ENCODE data around the gene KRTAP1-3. TPM values are rescaled to one million over a fixed set of nuclear protein-coding genes. Genes with fewer than 3 reads are reported as not detected.
"Not testable (repeated sequence)": the region's sequence is repeated elsewhere in the genome, so short reads cannot be mapped to it uniquely, and the experiment has no call there.

Gene KRTAP1-3
- polyA plus RNA-seq, 2 of the 4 experiments (the other 2 are of a cell fraction), result not detected

GRCh38 chr17:41049110-41049509 is 14.4 kb upstream of the KRTAP1-3 start (continued):
- TF ChIP-seq, protein P1, sequence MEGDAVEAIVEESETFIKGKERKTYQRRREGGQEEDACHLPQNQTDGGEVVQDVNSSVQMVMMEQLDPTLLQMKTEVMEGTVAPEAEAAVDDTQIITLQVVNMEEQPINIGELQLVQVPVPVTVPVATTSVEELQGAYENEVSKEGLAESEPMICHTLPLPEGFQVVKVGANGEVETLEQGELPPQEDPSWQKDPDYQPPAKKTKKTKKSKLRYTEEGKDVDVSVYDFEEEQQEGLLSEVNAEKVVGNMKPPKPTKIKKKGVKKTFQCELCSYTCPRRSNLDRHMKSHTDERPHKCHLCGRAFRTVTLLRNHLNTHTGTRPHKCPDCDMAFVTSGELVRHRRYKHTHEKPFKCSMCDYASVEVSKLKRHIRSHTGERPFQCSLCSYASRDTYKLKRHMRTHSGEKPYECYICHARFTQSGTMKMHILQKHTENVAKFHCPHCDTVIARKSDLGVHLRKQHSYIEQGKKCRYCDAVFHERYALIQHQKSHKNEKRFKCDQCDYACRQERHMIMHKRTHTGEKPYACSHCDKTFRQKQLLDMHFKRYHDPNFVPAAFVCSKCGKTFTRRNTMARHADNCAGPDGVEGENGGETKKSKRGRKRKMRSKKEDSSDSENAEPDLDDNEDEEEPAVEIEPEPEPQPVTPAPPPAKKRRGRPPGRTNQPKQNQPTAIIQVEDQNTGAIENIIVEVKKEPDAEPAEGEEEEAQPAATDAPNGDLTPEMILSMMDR (IDR thresholded peaks at IDR 0.05), result no peak

GRCh38 chr17:41048441-41048840 is 13.8 kb upstream of the KRTAP1-3 start:
- no peak for TF ChIP-seq ESRRA (IDR thresholded peaks at IDR 0.05; ENCODE audit: borderline replicate concordance, low read length)
- no peak for TF ChIP-seq ZC3H11A (IDR thresholded peaks at IDR 0.05)
- no peak for TF ChIP-seq MYC (IDR thresholded peaks at IDR 0.05; ENCODE audit: borderline replicate concordance, low read length)
- no peak for TF ChIP-seq SREBF2 (IDR thresholded peaks at IDR 0.05)
- TF ChIP-seq, protein P2, sequence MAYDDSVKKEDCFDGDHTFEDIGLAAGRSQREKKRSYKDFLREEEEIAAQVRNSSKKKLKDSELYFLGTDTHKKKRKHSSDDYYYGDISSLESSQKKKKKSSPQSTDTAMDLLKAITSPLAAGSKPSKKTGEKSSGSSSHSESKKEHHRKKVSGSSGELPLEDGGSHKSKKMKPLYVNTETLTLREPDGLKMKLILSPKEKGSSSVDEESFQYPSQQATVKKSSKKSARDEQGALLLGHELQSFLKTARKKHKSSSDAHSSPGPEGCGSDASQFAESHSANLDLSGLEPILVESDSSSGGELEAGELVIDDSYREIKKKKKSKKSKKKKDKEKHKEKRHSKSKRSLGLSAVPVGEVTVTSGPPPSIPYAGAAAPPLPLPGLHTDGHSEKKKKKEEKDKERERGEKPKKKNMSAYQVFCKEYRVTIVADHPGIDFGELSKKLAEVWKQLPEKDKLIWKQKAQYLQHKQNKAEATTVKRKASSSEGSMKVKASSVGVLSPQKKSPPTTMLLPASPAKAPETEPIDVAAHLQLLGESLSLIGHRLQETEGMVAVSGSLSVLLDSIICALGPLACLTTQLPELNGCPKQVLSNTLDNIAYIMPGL (CRISPR knock-in tag; IDR thresholded peaks at IDR 0.05; ENCODE audit: borderline replicate concordance), result no peak
- TF ChIP-seq, protein P3, sequence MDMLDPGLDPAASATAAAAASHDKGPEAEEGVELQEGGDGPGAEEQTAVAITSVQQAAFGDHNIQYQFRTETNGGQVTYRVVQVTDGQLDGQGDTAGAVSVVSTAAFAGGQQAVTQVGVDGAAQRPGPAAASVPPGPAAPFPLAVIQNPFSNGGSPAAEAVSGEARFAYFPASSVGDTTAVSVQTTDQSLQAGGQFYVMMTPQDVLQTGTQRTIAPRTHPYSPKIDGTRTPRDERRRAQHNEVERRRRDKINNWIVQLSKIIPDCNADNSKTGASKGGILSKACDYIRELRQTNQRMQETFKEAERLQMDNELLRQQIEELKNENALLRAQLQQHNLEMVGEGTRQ (IDR thresholded peaks at IDR 0.05), result no peak
- no peak for TF ChIP-seq CBX8 (IDR thresholded peaks at IDR 0.05)
- no peak for TF ChIP-seq TP53 (CRISPR knock-in tag; IDR thresholded peaks at IDR 0.05)
- TF ChIP-seq, protein P4, sequence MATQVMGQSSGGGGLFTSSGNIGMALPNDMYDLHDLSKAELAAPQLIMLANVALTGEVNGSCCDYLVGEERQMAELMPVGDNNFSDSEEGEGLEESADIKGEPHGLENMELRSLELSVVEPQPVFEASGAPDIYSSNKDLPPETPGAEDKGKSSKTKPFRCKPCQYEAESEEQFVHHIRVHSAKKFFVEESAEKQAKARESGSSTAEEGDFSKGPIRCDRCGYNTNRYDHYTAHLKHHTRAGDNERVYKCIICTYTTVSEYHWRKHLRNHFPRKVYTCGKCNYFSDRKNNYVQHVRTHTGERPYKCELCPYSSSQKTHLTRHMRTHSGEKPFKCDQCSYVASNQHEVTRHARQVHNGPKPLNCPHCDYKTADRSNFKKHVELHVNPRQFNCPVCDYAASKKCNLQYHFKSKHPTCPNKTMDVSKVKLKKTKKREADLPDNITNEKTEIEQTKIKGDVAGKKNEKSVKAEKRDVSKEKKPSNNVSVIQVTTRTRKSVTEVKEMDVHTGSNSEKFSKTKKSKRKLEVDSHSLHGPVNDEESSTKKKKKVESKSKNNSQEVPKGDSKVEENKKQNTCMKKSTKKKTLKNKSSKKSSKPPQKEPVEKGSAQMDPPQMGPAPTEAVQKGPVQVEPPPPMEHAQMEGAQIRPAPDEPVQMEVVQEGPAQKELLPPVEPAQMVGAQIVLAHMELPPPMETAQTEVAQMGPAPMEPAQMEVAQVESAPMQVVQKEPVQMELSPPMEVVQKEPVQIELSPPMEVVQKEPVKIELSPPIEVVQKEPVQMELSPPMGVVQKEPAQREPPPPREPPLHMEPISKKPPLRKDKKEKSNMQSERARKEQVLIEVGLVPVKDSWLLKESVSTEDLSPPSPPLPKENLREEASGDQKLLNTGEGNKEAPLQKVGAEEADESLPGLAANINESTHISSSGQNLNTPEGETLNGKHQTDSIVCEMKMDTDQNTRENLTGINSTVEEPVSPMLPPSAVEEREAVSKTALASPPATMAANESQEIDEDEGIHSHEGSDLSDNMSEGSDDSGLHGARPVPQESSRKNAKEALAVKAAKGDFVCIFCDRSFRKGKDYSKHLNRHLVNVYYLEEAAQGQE (IDR thresholded peaks at IDR 0.05), result no peak
- TF ChIP-seq MAZ (IDR thresholded peaks at IDR 0.05; ENCODE audit: borderline replicate concordance, low read depth, low read length), result no peak
- Histone ChIP-seq H3K27ac (no peak overlapping the region), H3K4me1 (peaks cover 10% of the 10 kb centered on the region; the same call in 1 of the 3 replicates), H3K4me3 (no peak overlapping the region), H3K9me3 (peaks cover 4% of the 10 kb centered on the region; the same call in 2 of the 3 replicates), H3K4me2 (peak overlapping the region; percentile 4; the same call in 2 of the 3 replicates)
- FAIRE-seq (no peak), DNase-seq (ENCODE audit: low read depth in 1 of 2, low spot score in 1 of 2) (no peak), ATAC-seq (peak; percentile 38 to 39; a peak in 2 of 6 replicates)
- WGBS (ENCODE audit: missing lambda C conversion rate), result 49% methylated on average over 7 of the region's 7 CpGs
- CTCF ChIA-PET, result interaction anchor here (1.4 kb wide), 2 partner anchors 10 to 274 kb away, joined by 3 to 10 read pairs; no protein-coding TSS in a partner anchor
- POLR2A ChIA-PET, result no interaction called here

DNA sequence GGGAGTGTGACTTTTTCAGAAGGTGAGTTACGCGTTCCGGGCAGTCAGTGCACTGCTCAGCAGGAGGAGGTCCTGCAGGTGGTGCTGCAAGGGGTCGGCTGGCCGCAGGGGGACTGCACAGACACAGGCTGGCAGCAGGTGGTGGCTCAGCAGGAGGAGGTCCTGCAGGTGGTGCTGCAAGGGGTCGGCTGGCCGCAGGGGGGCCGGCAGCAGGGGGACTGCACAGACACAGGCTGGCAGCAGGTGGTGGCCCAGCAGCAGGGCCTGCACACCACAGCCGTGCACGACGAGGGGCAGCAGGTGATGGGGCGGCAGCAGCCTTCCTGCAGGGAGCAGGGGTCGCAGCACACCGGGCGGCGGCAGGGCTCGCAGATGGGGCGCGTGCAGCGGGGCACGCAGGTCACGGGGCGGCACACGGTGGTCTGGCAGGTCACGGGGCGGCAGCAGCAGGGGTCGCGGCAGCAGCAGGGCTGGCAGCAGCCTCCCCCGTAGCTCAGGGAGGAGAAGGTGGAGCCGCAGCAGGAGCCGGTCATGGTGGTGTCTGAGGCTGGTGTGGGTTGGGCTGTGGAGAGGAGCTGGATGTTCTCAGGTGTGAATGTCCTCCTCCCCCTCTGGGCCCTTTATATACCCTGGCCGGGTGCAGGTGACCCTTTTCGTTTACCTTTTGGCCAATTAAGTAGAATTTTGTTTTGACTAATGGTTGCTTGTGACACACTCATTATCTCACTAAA is 12.2 kb upstream of the KRTAP1-3 start, which contains the start of gene KRTAP2-1:
TSS of gene KRTAP2-1 (minus strand) at position 582 of the 731 bp plus-strand sequence. CDS start at position 533, 49 bp downstream.
- H3K4me1 ChIP-seq; DNase-seq (ENCODE audit: low read depth in 1 of 2, low spot score in 1 of 2); FAIRE-seq; H3K4me3 ChIP-seq; POLR2A ChIA-PET; H3K27ac ChIP-seq; H3K4me2 ChIP-seq: not testable (repeated sequence)
- peaks cover 11% of the 10 kb centered on the region; the same call in 2 of the 3 replicates for H3K9me3 ChIP-seq
- 91% methylated on average over 5 of the region's 33 CpGs for WGBS (ENCODE audit: missing lambda C conversion rate)
- CTCF ChIA-PET, result interaction anchor here (1.4 kb wide), 1 partner anchor 276 kb away, joined by 10 read pairs; no protein-coding TSS in a partner anchor
- ATAC-seq, result peak in 1 of 2 experiments; percentile 50; a peak in 2 of 6 replicates
